Adrenal gland (tissue), 5 donors: ENCODE data around the gene THSD4.
A peak's percentile ranks its signal among the peaks of the same experiment; 100 is the strongest.

Experiments used
- POLR2A ChIP-seq, 2 donors: fragments of 450-650 bp; IDR thresholded peaks; one replicate each; pipeline ENCODE4 v1.6.1; 2017; ENCODE audit warnings: antibody characterized with exemption in 2 of 2, mild to moderate bottlenecking in 2 of 2, moderate library complexity in 1 of 2
- TF ChIP-seq, protein P1 (sequence below), 6 experiments: fragments of 450-650 bp in 4 of 6; fragments of 200-600 bp in 2 of 6; sonication (generic) in 1 of 6; IDR thresholded peaks; 1 replicate in 5 of 6; 2 replicates in 1 of 6; pipeline versions ENCODE4 v1.5.1 to v1.8.0; 2016 to 2021; ENCODE audit warnings: antibody characterized with exemption in 6 of 6, mild to moderate bottlenecking in 2 of 6, moderate library complexity in 1 of 6
- donor health status: DM: no; HTN: no; CAD: no.

DNA sequence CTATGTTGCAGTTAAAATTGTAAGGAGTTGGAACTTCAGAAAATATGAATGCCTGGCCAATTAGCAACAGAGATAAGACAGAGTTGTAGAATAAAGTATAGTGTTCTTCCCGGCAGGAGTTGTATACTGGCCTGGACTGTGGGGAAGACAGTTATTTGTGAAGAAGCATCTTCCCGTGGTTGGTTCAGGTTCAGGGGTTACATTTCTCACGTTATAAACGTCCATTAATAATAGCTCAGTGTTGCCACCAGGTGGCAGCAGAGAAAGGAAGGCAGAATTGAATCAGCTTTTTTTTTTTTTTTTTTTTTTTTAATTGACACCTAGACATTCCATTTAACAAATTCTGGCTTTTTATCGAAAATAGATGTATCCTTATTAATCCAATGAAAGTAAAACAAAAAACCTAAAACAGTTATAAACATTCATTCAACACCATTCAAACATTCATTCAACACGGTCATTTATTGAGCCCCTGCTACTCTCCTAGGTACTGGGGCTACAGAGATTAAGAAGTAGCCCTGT lies 628.7 kb downstream of the THSD4 start:
- TF ChIP-seq, protein P1, sequence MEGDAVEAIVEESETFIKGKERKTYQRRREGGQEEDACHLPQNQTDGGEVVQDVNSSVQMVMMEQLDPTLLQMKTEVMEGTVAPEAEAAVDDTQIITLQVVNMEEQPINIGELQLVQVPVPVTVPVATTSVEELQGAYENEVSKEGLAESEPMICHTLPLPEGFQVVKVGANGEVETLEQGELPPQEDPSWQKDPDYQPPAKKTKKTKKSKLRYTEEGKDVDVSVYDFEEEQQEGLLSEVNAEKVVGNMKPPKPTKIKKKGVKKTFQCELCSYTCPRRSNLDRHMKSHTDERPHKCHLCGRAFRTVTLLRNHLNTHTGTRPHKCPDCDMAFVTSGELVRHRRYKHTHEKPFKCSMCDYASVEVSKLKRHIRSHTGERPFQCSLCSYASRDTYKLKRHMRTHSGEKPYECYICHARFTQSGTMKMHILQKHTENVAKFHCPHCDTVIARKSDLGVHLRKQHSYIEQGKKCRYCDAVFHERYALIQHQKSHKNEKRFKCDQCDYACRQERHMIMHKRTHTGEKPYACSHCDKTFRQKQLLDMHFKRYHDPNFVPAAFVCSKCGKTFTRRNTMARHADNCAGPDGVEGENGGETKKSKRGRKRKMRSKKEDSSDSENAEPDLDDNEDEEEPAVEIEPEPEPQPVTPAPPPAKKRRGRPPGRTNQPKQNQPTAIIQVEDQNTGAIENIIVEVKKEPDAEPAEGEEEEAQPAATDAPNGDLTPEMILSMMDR (IDR thresholded peaks at IDR 0.05): peak; percentile 47 to 86 (median 70)
- no peak for TF ChIP-seq POLR2A (IDR thresholded peaks at IDR 0.05)
